HepG2 (cell line): Measurements from ENCODE around the gene BMP8B. TPM values are rescaled to one million over a fixed set of nuclear protein-coding genes. Genes with fewer than 3 reads are reported as not detected.
A peak's percentile ranks its signal among the peaks of the same experiment; 100 is the strongest.

Experiments used
- GABPB1 ChIP-seq: IDR thresholded peaks from 2 replicates; pipeline ENCODE4 v1.6.1; 2016; ENCODE audit warnings: mild to moderate bottlenecking, missing genetic modification reagents, moderate library complexity, missing compliant biosample characterization
- GATAD1 ChIP-seq: IDR thresholded peaks from 2 replicates; pipeline ENCODE4 v1.6.1; 2016; ENCODE audit warnings: missing genetic modification reagents, missing compliant biosample characterization
- KMT2A ChIP-seq: sonication (generic); formaldehyde crosslinking; IDR thresholded peaks from 2 replicates; pipeline ENCODE4 v1.4.0; 2020; ENCODE audit warnings: missing genetic modification reagents
- MAX ChIP-seq: IDR thresholded peaks from 2 replicates; pipeline ENCODE4 v1.6.1; 2012; ENCODE audit warnings: inconsistent platforms
- POGZ ChIP-seq: sonication (generic); formaldehyde crosslinking; IDR thresholded peaks from 2 replicates; pipeline ENCODE4 v1.4.0; 2020; ENCODE audit warnings: mild to moderate bottlenecking, missing genetic modification reagents
- POLR2AphosphoS5 ChIP-seq: IDR thresholded peaks from 2 replicates; pipeline ENCODE4 v1.6.1; 2012; ENCODE audit warnings: low read depth, low read length
- ZFY ChIP-seq: sonication (generic); formaldehyde crosslinking; IDR thresholded peaks from 2 replicates; pipeline ENCODE4 v1.4.0; 2020; ENCODE audit warnings: missing genetic modification reagents
- ZNF788 ChIP-seq: sonication (generic); formaldehyde crosslinking; IDR thresholded peaks from 2 replicates; pipeline ENCODE4 v1.5.0; 2020; ENCODE audit warnings: mild to moderate bottlenecking, missing genetic modification reagents, borderline replicate concordance
- ZNF816 ChIP-seq: sonication (generic); formaldehyde crosslinking; IDR thresholded peaks from 2 replicates; pipeline ENCODE4 v1.8.0; 2022; ENCODE audit warnings: missing genetic modification reagents, mild to moderate bottlenecking, borderline replicate concordance
- polyA plus RNA-seq, 8 experiments: library from polyadenylated mRNA; depleted of rRNA in 3 of 8; stranded (reverse) in 7 of 8; unstranded in 1 of 8; fragments of >200 nt; fragmentation: Illumina TruSeq in 4 of 8; extraction: Trizol in 4 of 8; gene quantifications; 2 replicates each; pipeline versions ENCODE4 v1.2.1 to v1.2.3, GENCODE V29; 2011 to 2016; ENCODE audit warnings: low read depth in 4 of 8, missing spikeins in 1 of 8, mixed read lengths in 1 of 8; ENCODE audit not compliant: insufficient read depth in 1 of 8
- total RNA-seq, 5 experiments: library from RNA; depleted of rRNA; stranded (reverse); fragments of >200 nt; fragmentation: Illumina TruSeq; extraction: Trizol; gene quantifications; 2 replicates each; pipeline ENCODE4 v1.2.3, GENCODE V29; 2016; ENCODE audit warnings: low read depth in 1 of 5
- TF ChIP-seq, protein P1 (sequence below): sonication (generic); formaldehyde crosslinking; IDR thresholded peaks from 2 replicates; pipeline ENCODE4 v1.4.0; 2020; ENCODE audit warnings: missing genetic modification reagents

Gene BMP8B
- total and polyA plus RNA-seq, 2 of the 13 experiments (the other 11 are each of a cell fraction or from before 2014, with no cell fraction given) = 0.29 to 0.41 TPM

GRCh38 chr1:39738622-39739366 is 49.9 kb downstream of the BMP8B start, which contains the start of gene PPIE (continued):
- TF ChIP-seq, protein P1, sequence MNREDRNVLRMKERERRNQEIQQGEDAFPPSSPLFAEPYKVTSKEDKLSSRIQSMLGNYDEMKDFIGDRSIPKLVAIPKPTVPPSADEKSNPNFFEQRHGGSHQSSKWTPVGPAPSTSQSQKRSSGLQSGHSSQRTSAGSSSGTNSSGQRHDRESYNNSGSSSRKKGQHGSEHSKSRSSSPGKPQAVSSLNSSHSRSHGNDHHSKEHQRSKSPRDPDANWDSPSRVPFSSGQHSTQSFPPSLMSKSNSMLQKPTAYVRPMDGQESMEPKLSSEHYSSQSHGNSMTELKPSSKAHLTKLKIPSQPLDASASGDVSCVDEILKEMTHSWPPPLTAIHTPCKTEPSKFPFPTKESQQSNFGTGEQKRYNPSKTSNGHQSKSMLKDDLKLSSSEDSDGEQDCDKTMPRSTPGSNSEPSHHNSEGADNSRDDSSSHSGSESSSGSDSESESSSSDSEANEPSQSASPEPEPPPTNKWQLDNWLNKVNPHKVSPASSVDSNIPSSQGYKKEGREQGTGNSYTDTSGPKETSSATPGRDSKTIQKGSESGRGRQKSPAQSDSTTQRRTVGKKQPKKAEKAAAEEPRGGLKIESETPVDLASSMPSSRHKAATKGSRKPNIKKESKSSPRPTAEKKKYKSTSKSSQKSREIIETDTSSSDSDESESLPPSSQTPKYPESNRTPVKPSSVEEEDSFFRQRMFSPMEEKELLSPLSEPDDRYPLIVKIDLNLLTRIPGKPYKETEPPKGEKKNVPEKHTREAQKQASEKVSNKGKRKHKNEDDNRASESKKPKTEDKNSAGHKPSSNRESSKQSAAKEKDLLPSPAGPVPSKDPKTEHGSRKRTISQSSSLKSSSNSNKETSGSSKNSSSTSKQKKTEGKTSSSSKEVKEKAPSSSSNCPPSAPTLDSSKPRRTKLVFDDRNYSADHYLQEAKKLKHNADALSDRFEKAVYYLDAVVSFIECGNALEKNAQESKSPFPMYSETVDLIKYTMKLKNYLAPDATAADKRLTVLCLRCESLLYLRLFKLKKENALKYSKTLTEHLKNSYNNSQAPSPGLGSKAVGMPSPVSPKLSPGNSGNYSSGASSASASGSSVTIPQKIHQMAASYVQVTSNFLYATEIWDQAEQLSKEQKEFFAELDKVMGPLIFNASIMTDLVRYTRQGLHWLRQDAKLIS (CRISPR knock-in tag) = no peak
- TF ChIP-seq POLR2AphosphoS5 (peak; percentile 58), GABPB1 (CRISPR knock-in tag) (peak; percentile 88), POGZ (CRISPR knock-in tag) (0 out of 2 replicates have a peak, but pooled peaks have one; percentile 12), ZNF816 (CRISPR knock-in tag) (no peak), ZFY (peak; percentile 39; the same call in 1 of the 2 replicates), ZNF788 (CRISPR knock-in tag) (0 out of 2 replicates have a peak, but pooled peaks have one; percentile 23), MAX (0 out of 2 replicates have a peak, but pooled peaks have one; percentile 27), GATAD1 (CRISPR knock-in tag) (peak; percentile 75), KMT2A (0 out of 2 replicates have a peak, but pooled peaks have one; percentile 30)
